ENCODE measurements around the gene PFKFB3.

DNA sequence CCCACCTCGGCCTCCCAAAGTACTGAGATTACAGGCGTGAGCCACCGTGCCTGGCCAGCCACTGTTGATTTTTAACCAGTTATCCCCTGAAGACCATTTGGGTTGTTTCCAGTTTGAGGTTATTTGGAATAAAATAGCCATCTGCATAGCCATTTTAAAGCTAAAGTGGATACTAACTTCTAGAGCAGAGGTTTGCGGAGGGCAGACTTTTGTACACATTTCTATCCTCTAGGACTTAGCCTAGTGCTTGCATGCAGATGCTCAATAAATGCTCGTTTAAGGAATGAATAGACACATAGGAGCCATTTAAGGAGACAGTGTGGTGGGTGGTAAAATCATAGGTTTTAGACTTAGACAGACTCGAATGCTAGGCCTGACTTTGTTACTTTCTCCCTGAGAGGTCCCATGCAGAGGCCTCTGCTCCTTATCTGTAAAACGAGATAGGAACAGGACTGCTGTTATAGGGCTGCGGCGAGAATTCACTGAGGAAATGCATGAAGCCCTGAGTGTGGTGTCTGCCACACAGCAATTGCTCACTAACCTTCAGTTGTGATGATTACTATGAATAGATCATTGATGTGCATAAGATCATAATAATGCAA, 75.9 kb downstream of the PFKFB3 start:
- TF ChIP-seq, protein P1, sequence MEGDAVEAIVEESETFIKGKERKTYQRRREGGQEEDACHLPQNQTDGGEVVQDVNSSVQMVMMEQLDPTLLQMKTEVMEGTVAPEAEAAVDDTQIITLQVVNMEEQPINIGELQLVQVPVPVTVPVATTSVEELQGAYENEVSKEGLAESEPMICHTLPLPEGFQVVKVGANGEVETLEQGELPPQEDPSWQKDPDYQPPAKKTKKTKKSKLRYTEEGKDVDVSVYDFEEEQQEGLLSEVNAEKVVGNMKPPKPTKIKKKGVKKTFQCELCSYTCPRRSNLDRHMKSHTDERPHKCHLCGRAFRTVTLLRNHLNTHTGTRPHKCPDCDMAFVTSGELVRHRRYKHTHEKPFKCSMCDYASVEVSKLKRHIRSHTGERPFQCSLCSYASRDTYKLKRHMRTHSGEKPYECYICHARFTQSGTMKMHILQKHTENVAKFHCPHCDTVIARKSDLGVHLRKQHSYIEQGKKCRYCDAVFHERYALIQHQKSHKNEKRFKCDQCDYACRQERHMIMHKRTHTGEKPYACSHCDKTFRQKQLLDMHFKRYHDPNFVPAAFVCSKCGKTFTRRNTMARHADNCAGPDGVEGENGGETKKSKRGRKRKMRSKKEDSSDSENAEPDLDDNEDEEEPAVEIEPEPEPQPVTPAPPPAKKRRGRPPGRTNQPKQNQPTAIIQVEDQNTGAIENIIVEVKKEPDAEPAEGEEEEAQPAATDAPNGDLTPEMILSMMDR (IDR thresholded peaks at IDR 0.05; ENCODE audit: poor library complexity) = no peak
- no peak for TF ChIP-seq EZH2 (IDR thresholded peaks at IDR 0.05; ENCODE audit: borderline replicate concordance)
